Esophagus muscularis mucosa (tissue), 4 donors: Measurements from ENCODE around the gene RABL6.
A peak's percentile ranks its signal among the peaks of the same experiment; 100 is the strongest.
"Not testable (repeated sequence)": the region's sequence is repeated elsewhere in the genome, so short reads cannot be mapped to it uniquely, and the experiment has no call there.

Experiments
- EP300 ChIP-seq: sonication (generic); formaldehyde crosslinking; IDR thresholded peaks from one replicate; pipeline ENCODE4 v1.6.1; 2017; ENCODE audit warnings: antibody characterized with exemption
- POLR2A ChIP-seq: fragments of 450-650 bp; IDR thresholded peaks from one replicate; pipeline ENCODE4 v1.6.1; 2017; ENCODE audit warnings: antibody characterized with exemption, moderate library complexity, mild to moderate bottlenecking, low read depth
- TF ChIP-seq, protein P1 (sequence below), 3 experiments: fragments of 200-600 bp in 2 of 3; fragments of 450-650 bp in 1 of 3; sonication (generic) in 2 of 3; IDR thresholded peaks; one replicate each; pipeline ENCODE4 v1.5.1; 2017 to 2019; ENCODE audit warnings: antibody characterized with exemption in 3 of 3, mild to moderate bottlenecking in 2 of 3, moderate library complexity in 1 of 3

- TF ChIP-seq, protein P1, sequence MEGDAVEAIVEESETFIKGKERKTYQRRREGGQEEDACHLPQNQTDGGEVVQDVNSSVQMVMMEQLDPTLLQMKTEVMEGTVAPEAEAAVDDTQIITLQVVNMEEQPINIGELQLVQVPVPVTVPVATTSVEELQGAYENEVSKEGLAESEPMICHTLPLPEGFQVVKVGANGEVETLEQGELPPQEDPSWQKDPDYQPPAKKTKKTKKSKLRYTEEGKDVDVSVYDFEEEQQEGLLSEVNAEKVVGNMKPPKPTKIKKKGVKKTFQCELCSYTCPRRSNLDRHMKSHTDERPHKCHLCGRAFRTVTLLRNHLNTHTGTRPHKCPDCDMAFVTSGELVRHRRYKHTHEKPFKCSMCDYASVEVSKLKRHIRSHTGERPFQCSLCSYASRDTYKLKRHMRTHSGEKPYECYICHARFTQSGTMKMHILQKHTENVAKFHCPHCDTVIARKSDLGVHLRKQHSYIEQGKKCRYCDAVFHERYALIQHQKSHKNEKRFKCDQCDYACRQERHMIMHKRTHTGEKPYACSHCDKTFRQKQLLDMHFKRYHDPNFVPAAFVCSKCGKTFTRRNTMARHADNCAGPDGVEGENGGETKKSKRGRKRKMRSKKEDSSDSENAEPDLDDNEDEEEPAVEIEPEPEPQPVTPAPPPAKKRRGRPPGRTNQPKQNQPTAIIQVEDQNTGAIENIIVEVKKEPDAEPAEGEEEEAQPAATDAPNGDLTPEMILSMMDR (IDR thresholded peaks at IDR 0.05) = peak in 1 of 3 experiments; percentile 35
- not testable (repeated sequence) for TF ChIP-seq POLR2A, EP300
These were observed 41.2 kb upstream of the RABL6 start for GRCh38 chr9:136766410-136767120.
